Smooth muscle cell (in vitro differentiated cells): ENCODE data around the gene LRRC66. TPM values are rescaled to one million over a fixed set of nuclear protein-coding genes. Genes with fewer than 3 reads are reported as not detected.

Experiments
- DNase-seq: peaks from one replicate; lab custom pipeline; 2025; ENCODE audit not compliant: unreplicated experiment; lab: John Stamatoyannopoulos, UW
- H2AFZ ChIP-seq: fragments of 200-600 bp; sonication (generic); 2 replicates; pipeline ENCODE4 v1.6.0; 2016; ENCODE audit warnings: antibody characterized with exemption, low read depth, mild to moderate bottlenecking
- H3F3A ChIP-seq: fragments of 200-600 bp; sonication (generic); 2 replicates; pipeline ENCODE4 v1.6.0; 2017; ENCODE audit warnings: antibody characterized with exemption, low read depth
- H3K27ac ChIP-seq: fragments of 200-600 bp; sonication (generic); 2 replicates; pipeline ENCODE4 v1.5.1; 2016; ENCODE audit warnings: low read depth, mild to moderate bottlenecking
- H3K27me3 ChIP-seq: fragments of 200-600 bp; sonication (generic); 2 replicates; pipeline ENCODE4 v1.6.1; 2016; ENCODE audit warnings: low read depth, mild to moderate bottlenecking
- H3K36me3 ChIP-seq: fragments of 200-600 bp; sonication (generic); 2 replicates; pipeline ENCODE4 v1.5.1; 2016; ENCODE audit warnings: low read depth
- H3K4me1 ChIP-seq: fragments of 200-600 bp; sonication (generic); 2 replicates; pipeline ENCODE4 v1.5.1; 2016; ENCODE audit warnings: low read depth
- H3K4me2 ChIP-seq: fragments of 200-600 bp; sonication (generic); 2 replicates; pipeline ENCODE4 v1.6.0; 2016; ENCODE audit warnings: mild to moderate bottlenecking
- H3K4me3 ChIP-seq: fragments of 200-600 bp; sonication (generic); 2 replicates; pipeline ENCODE4 v1.5.1; 2016; ENCODE audit warnings: mild to moderate bottlenecking
- H3K79me2 ChIP-seq: fragments of 200-600 bp; sonication (generic); 2 replicates; pipeline ENCODE4 v1.6.0; 2016; ENCODE audit warnings: low read depth, mild to moderate bottlenecking
- H3K9ac ChIP-seq: fragments of 200-600 bp; sonication (generic); 2 replicates; pipeline ENCODE4 v1.6.0; 2016; ENCODE audit warnings: low read depth
- H3K9me3 ChIP-seq: fragments of 200-600 bp; sonication (generic); replicated peaks from 2 replicates; pipeline ENCODE4 v1.5.1; 2016; ENCODE audit warnings: low read depth
- H4K20me1 ChIP-seq: fragments of 200-600 bp; sonication (generic); 2 replicates; pipeline ENCODE4 v1.6.0; 2016; ENCODE audit warnings: low read depth
- WGBS: methylation state at CpG from one replicate; pipeline ENCODE4 v1.1.7; 2016; ENCODE audit warnings: low lambda C conversion rate; 5-methylcytosine and 5-hydroxymethylcytosine counted together
- polyA plus RNA-seq: library from polyadenylated mRNA; unstranded; fragments of >200 nt; fragmentation: Nextera tagmentation; extraction: Ambion mirVana; gene quantifications from 2 replicates; pipeline ENCODE4 v1.2.1, GENCODE V29; 2016
- total RNA-seq: library from RNA; depleted of rRNA; stranded (reverse); fragments of >200 nt; gene quantifications from 2 replicates; pipeline ENCODE4 v1.2.3, GENCODE V29; 2014
- TF ChIP-seq, protein P1 (sequence below): fragments of 200-600 bp; sonication (generic); IDR thresholded peaks from 2 replicates; pipeline ENCODE4 v1.5.1; 2017; ENCODE audit warnings: borderline replicate concordance, mild to moderate bottlenecking, antibody characterized with exemption; ENCODE audit not compliant: insufficient read depth, poor library complexity, severe bottlenecking

The LRRC66 gene
- total and polyA plus RNA-seq, 2 experiments from 2014 or later, result 0.45 to 0.46 TPM

DNA sequence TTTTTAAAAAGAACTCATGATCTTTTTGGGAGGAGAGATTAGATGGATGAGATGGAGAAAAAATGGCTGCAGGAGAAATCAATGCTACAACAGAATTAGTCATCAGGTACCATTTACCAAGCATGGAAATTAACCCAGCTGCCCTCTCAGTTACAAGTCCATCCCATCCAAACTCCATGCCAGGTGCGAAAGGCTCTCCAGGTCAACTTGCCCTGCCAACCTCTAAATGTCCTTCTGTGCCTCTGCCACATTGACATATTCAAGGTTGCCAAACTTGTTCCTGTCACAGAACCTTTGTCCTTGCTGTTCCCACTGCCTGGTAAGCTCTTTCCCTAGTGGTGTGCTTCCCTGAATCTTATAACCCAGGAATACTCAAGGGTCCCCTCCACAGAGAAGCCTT lies 38.1 kb upstream of the LRRC66 start:
- DNase-seq, result no peak
- no peak overlapping the region for H2AFZ ChIP-seq
- H3K36me3 ChIP-seq, result no peaks in the 10 kb centered on the region
- H3K27ac ChIP-seq, result no peak overlapping the region
- 100% methylated on average over 1 of the region's 1 CpG for WGBS
- H3K4me1 ChIP-seq, result peaks cover 8% of the 10 kb centered on the region
- TF ChIP-seq, protein P1, sequence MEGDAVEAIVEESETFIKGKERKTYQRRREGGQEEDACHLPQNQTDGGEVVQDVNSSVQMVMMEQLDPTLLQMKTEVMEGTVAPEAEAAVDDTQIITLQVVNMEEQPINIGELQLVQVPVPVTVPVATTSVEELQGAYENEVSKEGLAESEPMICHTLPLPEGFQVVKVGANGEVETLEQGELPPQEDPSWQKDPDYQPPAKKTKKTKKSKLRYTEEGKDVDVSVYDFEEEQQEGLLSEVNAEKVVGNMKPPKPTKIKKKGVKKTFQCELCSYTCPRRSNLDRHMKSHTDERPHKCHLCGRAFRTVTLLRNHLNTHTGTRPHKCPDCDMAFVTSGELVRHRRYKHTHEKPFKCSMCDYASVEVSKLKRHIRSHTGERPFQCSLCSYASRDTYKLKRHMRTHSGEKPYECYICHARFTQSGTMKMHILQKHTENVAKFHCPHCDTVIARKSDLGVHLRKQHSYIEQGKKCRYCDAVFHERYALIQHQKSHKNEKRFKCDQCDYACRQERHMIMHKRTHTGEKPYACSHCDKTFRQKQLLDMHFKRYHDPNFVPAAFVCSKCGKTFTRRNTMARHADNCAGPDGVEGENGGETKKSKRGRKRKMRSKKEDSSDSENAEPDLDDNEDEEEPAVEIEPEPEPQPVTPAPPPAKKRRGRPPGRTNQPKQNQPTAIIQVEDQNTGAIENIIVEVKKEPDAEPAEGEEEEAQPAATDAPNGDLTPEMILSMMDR, result no peak
- peaks cover 3% of the 10 kb centered on the region for H4K20me1 ChIP-seq
- H3K4me3 ChIP-seq, result no peak overlapping the region
- H3K79me2 ChIP-seq, result no peaks in the 10 kb centered on the region
- H3K4me2 ChIP-seq, result no peak overlapping the region
- no peaks in the 10 kb centered on the region for H3K27me3 ChIP-seq
- H3K9ac ChIP-seq, result no peak overlapping the region
- H3F3A ChIP-seq, result no peaks in the 10 kb centered on the region
- H3K9me3 ChIP-seq, result no peaks in the 10 kb centered on the region

DNA sequence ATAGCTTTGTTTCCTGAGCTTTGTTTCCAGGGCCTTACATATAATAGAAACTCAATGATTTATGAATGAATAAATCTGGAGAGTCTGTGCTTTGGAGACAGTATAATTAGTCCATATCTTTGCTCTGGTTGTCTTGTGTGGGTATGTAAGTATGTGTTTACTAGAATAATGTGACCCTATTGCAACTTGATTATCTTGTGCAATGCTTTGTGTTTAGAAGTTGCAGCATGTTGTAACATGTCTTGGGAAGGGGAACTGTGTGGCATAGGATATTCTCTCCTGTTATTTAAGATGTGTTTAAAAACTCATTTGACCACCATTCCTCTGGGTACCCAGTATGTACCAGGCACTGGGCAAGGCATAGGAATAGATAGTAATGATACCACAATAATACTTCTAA lies 37.0 kb upstream of the LRRC66 start:
- Histone ChIP-seq H3F3A (no peaks in the 10 kb centered on the region), H3K79me2 (no peaks in the 10 kb centered on the region), H3K27ac (no peak overlapping the region), H4K20me1 (peaks cover 3% of the 10 kb centered on the region), H3K9ac (no peak overlapping the region), H3K4me3 (no peak overlapping the region), H3K9me3 (no peaks in the 10 kb centered on the region), H3K27me3 (no peaks in the 10 kb centered on the region), H3K4me1 (peaks cover 14% of the 10 kb centered on the region), H3K4me2 (peak overlapping the region; percentile 50), H2AFZ (no peak overlapping the region), H3K36me3 (no peaks in the 10 kb centered on the region)
- DNase-seq, result no peak
- TF ChIP-seq, protein P1, result no peak

GRCh38 chr4:52054254-52054653 lies 34.1 kb upstream of the LRRC66 start:
- 97% methylated on average over 3 of the region's 3 CpGs for WGBS
- no peak overlapping the region for H3K27ac ChIP-seq
- no peak for DNase-seq
- H3K36me3 ChIP-seq, result no peaks in the 10 kb centered on the region
- no peak overlapping the region for H2AFZ ChIP-seq
- no peaks in the 10 kb centered on the region for H3K79me2 ChIP-seq
- no peak overlapping the region for H3K4me3 ChIP-seq
- H4K20me1 ChIP-seq, result peaks cover 3% of the 10 kb centered on the region
- H3K9ac ChIP-seq, result no peak overlapping the region
- H3F3A ChIP-seq, result peaks cover 7% of the 10 kb centered on the region
- H3K4me1 ChIP-seq, result peaks cover 21% of the 10 kb centered on the region
- H3K9me3 ChIP-seq, result no peaks in the 10 kb centered on the region
- H3K4me2 ChIP-seq, result no peak overlapping the region
- no peaks in the 10 kb centered on the region for H3K27me3 ChIP-seq
- TF ChIP-seq, protein P1, result no peak

DNA sequence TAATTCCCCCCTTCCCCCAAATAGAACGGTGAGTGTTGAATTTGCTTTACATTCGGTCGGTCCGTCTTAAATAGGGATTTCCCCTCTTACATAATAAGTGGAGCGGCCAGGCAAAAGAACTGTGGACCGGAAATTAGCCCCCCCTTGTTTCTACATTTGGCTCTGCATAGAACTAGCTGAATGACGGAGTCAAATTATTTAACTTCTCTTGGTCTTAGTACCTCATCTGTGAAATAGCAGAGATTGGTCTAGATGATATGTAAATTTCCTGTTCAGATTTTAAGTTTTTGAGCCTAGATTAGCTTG lies 32.3 kb upstream of the LRRC66 start:
- TF ChIP-seq, protein P1, result no peak
- 17% methylated on average over 7 of the region's 7 CpGs for WGBS
- peak overlapping the region; percentile 79 for H3K9ac ChIP-seq

More for the DNA sequence above, 32.3 kb upstream of the LRRC66 start:
- peaks cover 7% of the 10 kb centered on the region for H3F3A ChIP-seq
- H3K4me1 ChIP-seq, result peaks cover 21% of the 10 kb centered on the region
- peak overlapping the region; percentile 84 for H3K27ac ChIP-seq
- H3K4me2 ChIP-seq, result peak overlapping the region; percentile 90
- no peaks in the 10 kb centered on the region for H3K27me3 ChIP-seq
- H2AFZ ChIP-seq, result peak overlapping the region; percentile 12
- H4K20me1 ChIP-seq, result no peaks in the 10 kb centered on the region
- H3K4me3 ChIP-seq, result peak overlapping the region; percentile 70
- H3K9me3 ChIP-seq, result no peaks in the 10 kb centered on the region
- no peaks in the 10 kb centered on the region for H3K36me3 ChIP-seq
- no peaks in the 10 kb centered on the region for H3K79me2 ChIP-seq
- no peak for DNase-seq
